Fibroblast of lung (primary cell): ENCODE data around the gene ZNF575.

Experiments used
- CTCF ChIP-seq, 2 donors: IDR thresholded peaks in 1 of 2; conservative IDR thresholded peaks in 1 of 2; 1 replicate in 1 of 2; 2 replicates in 1 of 2; pipeline ENCODE4 v1.5.1; 2011 to 2012; ENCODE audit warnings: low read length in 2 of 2, control low read depth in 1 of 2, inconsistent platforms in 1 of 2, low read depth in 1 of 2, mild to moderate bottlenecking in 1 of 2
- EZH2 ChIP-seq: IDR thresholded peaks from 2 replicates; pipeline ENCODE4 v1.5.1; 2012; ENCODE audit warnings: low read length, control low read depth, mild to moderate bottlenecking; ENCODE audit errors: missing control alignments

- TF ChIP-seq CTCF (conservative IDR thresholded peaks at IDR 0.05 in 1 of 2, IDR thresholded peaks at IDR 0.05 in 1 of 2; ENCODE audit: low read depth in 1 of 2, low read length in 2 of 2) (no peak), EZH2 (no peak)
These were observed 27.0 kb upstream of the ZNF575 start for GRCh38 chr19:43505941-43506340.
